CD8-positive, alpha-beta memory T cell (primary cell): ENCODE data around the gene MID1. TPM values are rescaled to one million over a fixed set of nuclear protein-coding genes. Genes with fewer than 3 reads are reported as not detected.

Source experiments
- CTCF ChIA-PET: fragments of 350-600 bp; sonication (Branson Sonifier 250); formaldehyde crosslinking; loops from one replicate; lab custom pipeline; 2021; ENCODE audit warnings: antibody characterized with exemption; lab: Charles Lee
- POLR2A ChIA-PET: fragments of 350-600 bp; sonication (Branson Sonifier 250); formaldehyde crosslinking; loops from one replicate; lab custom pipeline; 2021; ENCODE audit warnings: antibody characterized with exemption; lab: Charles Lee
- DNase-seq, 5 donors: peaks; one replicate each; pipeline versions ENCODE4 v3.0.0 to v3.0.0-alpha.2; 2020 to 2022; ENCODE audit warnings: mixed read lengths in 1 of 5
- H3K27ac ChIP-seq: one replicate; pipeline ENCODE4 v1.7.0; 2013; ENCODE audit warnings: low read depth, mild to moderate bottlenecking, low read length, moderate library complexity
- H3K27me3 ChIP-seq: 2 replicates; pipeline ENCODE4 v1.7.0; 2013; ENCODE audit warnings: low read length, mild to moderate bottlenecking; ENCODE audit not compliant: insufficient read depth, poor library complexity, severe bottlenecking
- H3K36me3 ChIP-seq: 2 replicates; pipeline ENCODE4 v1.7.0; 2013; ENCODE audit warnings: mild to moderate bottlenecking, low read length, moderate library complexity; ENCODE audit not compliant: insufficient read depth
- H3K4me1 ChIP-seq: 2 replicates; pipeline ENCODE4 v1.7.0; 2013; ENCODE audit warnings: mild to moderate bottlenecking, low read length, moderate library complexity; ENCODE audit not compliant: insufficient read depth
- H3K4me3 ChIP-seq: 2 replicates; pipeline ENCODE4 v1.7.0; 2013; ENCODE audit warnings: mild to moderate bottlenecking, low read length
- H3K9me3 ChIP-seq: 2 replicates; pipeline ENCODE4 v1.7.0; 2013; ENCODE audit warnings: mild to moderate bottlenecking, low read length
- H3K27ac Mint-ChIP-seq, 8 donors: one replicate each; pipeline ENCODE4 v1.8.0; 2020 to 2021; ENCODE audit warnings: mixed read lengths in 8 of 8, mild to moderate bottlenecking in 6 of 8, inconsistent platforms in 3 of 8, moderate library complexity in 3 of 8
- H3K27me3 Mint-ChIP-seq, 2 donors: one replicate each; pipeline ENCODE4 v1.8.0; 2020 to 2021; ENCODE audit warnings: mixed read lengths in 2 of 2, mild to moderate bottlenecking in 1 of 2, moderate library complexity in 1 of 2
- H3K36me3 Mint-ChIP-seq, 3 donors: one replicate each; pipeline ENCODE4 v1.8.0; 2020 to 2021; ENCODE audit warnings: mixed read lengths in 3 of 3, inconsistent platforms in 1 of 3, mild to moderate bottlenecking in 1 of 3
- H3K4me1 Mint-ChIP-seq, 3 donors: one replicate each; pipeline ENCODE4 v1.8.0; 2020 to 2021; ENCODE audit warnings: mixed read lengths in 3 of 3, inconsistent platforms in 1 of 3, mild to moderate bottlenecking in 1 of 3
- H3K4me3 Mint-ChIP-seq, 7 donors: one replicate each; pipeline ENCODE4 v1.8.0; 2020 to 2021; ENCODE audit warnings: mixed read lengths in 7 of 7, mild to moderate bottlenecking in 6 of 7, moderate library complexity in 4 of 7, inconsistent platforms in 2 of 7
- H3K9me3 Mint-ChIP-seq, 5 donors: one replicate each; pipeline ENCODE4 v1.8.0; 2020 to 2022; ENCODE audit warnings: mixed read lengths in 5 of 5, mild to moderate bottlenecking in 3 of 5, moderate library complexity in 2 of 5, inconsistent platforms in 1 of 5
- polyA plus RNA-seq: library from polyadenylated mRNA; unstranded; fragments of 300-500 nt; fragmentation: Illumina TruSeq; gene quantifications from one replicate; pipeline ENCODE4 v1.2.3, GENCODE V29; 2021
- total RNA-seq, 2 experiments: library from RNA; stranded (reverse); gene quantifications; one replicate each; pipeline ENCODE4 v1.2.3, GENCODE V29; 2021

The MID1 gene
- total and polyA plus RNA-seq, 3 experiments from 2014 or later = not detected

GRCh38 chrX:10649265-10649664 is 28.9 kb upstream of the MID1 start:
- Mint-ChIP-seq H3K9me3 (peaks cover 0 to 10% (median 0%) of the 10 kb centered on the region in 5 donors), H3K36me3 (no peaks in the 10 kb centered on the region), H3K27me3 (peaks cover 0 to 2% of the 10 kb centered on the region in 2 donors), H3K4me1 (no peaks in the 10 kb centered on the region), H3K4me3 (no peak overlapping the region), H3K27ac (no peak overlapping the region)
- Histone ChIP-seq H3K9me3 (no peaks in the 10 kb centered on the region), H3K4me3 (no peak overlapping the region), H3K36me3 (no peaks in the 10 kb centered on the region), H3K27ac (no peak overlapping the region), H3K27me3 (no peaks in the 10 kb centered on the region), H3K4me1 (no peaks in the 10 kb centered on the region)
- ChIA-PET POLR2A (no interaction called here), CTCF (no interaction called here)
- DNase-seq = no peak

- Histone ChIP-seq H3K36me3 (no peaks in the 10 kb centered on the region), H3K4me3 (no peak overlapping the region), H3K9me3 (no peaks in the 10 kb centered on the region), H3K27me3 (no peaks in the 10 kb centered on the region), H3K27ac (no peak overlapping the region), H3K4me1 (no peaks in the 10 kb centered on the region)
- H3K9me3 Mint-ChIP-seq = peaks cover 0 to 10% (median 0%) of the 10 kb centered on the region in 5 donors
- H3K4me3 Mint-ChIP-seq = no peak overlapping the region
- no peak for DNase-seq
- CTCF ChIA-PET = no interaction called here
- no peak overlapping the region for H3K27ac Mint-ChIP-seq
- no peaks in the 10 kb centered on the region for H3K36me3 Mint-ChIP-seq
- H3K4me1 Mint-ChIP-seq = no peaks in the 10 kb centered on the region
- H3K27me3 Mint-ChIP-seq = peaks cover 0 to 2% of the 10 kb centered on the region in 2 donors
- POLR2A ChIA-PET = no interaction called here
Measured at GRCh38 chrX:10648614-10649013, 28.2 kb upstream of the MID1 start.

DNA sequence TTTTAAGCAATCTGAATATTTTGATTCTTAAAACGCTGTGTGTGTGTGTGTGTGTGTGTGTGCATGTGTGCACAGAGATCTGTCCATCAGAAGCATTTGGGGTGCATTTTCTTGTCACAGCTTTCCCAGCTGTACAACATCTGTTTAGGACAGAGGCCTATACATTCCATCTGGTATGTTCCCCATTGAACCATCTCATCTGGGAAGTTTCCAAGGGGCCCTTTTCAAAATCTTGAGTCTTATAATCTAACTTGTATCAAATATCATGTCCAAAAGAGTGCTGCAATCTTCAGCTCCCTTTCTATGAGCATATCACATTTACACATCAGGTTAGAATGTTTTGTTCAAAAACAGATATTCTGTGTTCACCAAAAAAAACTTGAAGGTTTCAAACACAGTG is 16.5 kb upstream of the MID1 start:
- ChIA-PET CTCF (no interaction called here), POLR2A (no interaction called here)
- no peak for DNase-seq
- H3K27me3 Mint-ChIP-seq = peaks cover 0 to 4% of the 10 kb centered on the region in 2 donors
- Histone ChIP-seq H3K36me3 (no peaks in the 10 kb centered on the region), H3K4me3 (no peak overlapping the region), H3K27me3 (no peaks in the 10 kb centered on the region), H3K9me3 (no peaks in the 10 kb centered on the region), H3K27ac (no peak overlapping the region), H3K4me1 (no peaks in the 10 kb centered on the region)
- no peak overlapping the region for H3K27ac Mint-ChIP-seq
- peaks cover 0 to 13% (median 6%) of the 10 kb centered on the region in 5 donors for H3K9me3 Mint-ChIP-seq
- H3K36me3 Mint-ChIP-seq = no peaks in the 10 kb centered on the region
- H3K4me1 Mint-ChIP-seq = no peaks in the 10 kb centered on the region
- H3K4me3 Mint-ChIP-seq = no peak overlapping the region

- H3K27me3 ChIP-seq = no peaks in the 10 kb centered on the region
- H3K4me3 ChIP-seq = no peak overlapping the region
- no peak overlapping the region for H3K27ac ChIP-seq
- no peak for DNase-seq
- no peaks in the 10 kb centered on the region for H3K9me3 ChIP-seq
- Mint-ChIP-seq H3K9me3 (peaks cover 0 to 9% (median 4%) of the 10 kb centered on the region in 5 donors), H3K36me3 (no peaks in the 10 kb centered on the region), H3K4me1 (no peaks in the 10 kb centered on the region), H3K4me3 (no peak overlapping the region), H3K27ac (no peak overlapping the region), H3K27me3 (peaks cover 0 to 4% of the 10 kb centered on the region in 2 donors)
- ChIA-PET CTCF (no interaction called here), POLR2A (no interaction called here)
- H3K36me3 ChIP-seq = no peaks in the 10 kb centered on the region
- H3K4me1 ChIP-seq = no peaks in the 10 kb centered on the region
Measured at GRCh38 chrX:10636337-10636736, 16.0 kb upstream of the MID1 start.

- no peak for DNase-seq
- Mint-ChIP-seq H3K4me1 (no peaks in the 10 kb centered on the region), H3K36me3 (no peaks in the 10 kb centered on the region), H3K27me3 (peaks cover 0 to 4% of the 10 kb centered on the region in 2 donors), H3K9me3 (peaks cover 0 to 7% (median 3%) of the 10 kb centered on the region in 5 donors), H3K27ac (no peak overlapping the region), H3K4me3 (no peak overlapping the region)
- POLR2A ChIA-PET = no interaction called here
- Histone ChIP-seq H3K36me3 (no peaks in the 10 kb centered on the region), H3K27me3 (no peaks in the 10 kb centered on the region), H3K4me3 (no peak overlapping the region), H3K9me3 (no peaks in the 10 kb centered on the region), H3K4me1 (no peaks in the 10 kb centered on the region), H3K27ac (no peak overlapping the region)
- CTCF ChIA-PET = no interaction called here
Measured at GRCh38 chrX:10634392-10635161, 14.2 kb upstream of the MID1 start.

DNA sequence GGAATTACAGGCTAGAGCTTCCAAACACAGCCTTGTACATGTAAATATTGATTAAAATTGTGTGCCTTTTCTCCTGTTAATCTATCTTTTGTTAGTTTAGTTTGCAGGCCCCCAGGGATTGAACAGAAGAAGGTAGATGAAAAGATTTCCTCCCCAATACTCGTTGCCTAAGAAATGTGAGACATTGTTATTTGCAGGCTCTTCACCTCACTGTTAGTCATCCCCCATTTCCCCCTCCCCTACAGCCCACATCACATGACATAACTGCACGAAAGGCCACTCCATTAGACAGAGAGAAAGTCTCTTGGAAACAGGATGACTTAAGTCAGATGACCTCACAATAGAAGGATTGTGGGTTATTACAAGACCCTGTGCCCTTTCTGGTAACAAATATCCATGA is 13.3 kb upstream of the MID1 start:
- no peaks in the 10 kb centered on the region for H3K9me3 ChIP-seq
- Mint-ChIP-seq H3K27me3 (peaks cover 0 to 4% of the 10 kb centered on the region in 2 donors), H3K27ac (no peak overlapping the region), H3K9me3 (peaks cover 0 to 7% (median 3%) of the 10 kb centered on the region in 5 donors), H3K4me1 (no peaks in the 10 kb centered on the region), H3K36me3 (no peaks in the 10 kb centered on the region), H3K4me3 (no peak overlapping the region)
- H3K4me1 ChIP-seq = no peaks in the 10 kb centered on the region
- H3K36me3 ChIP-seq = no peaks in the 10 kb centered on the region
- ChIA-PET POLR2A (no interaction called here), CTCF (no interaction called here)
- no peaks in the 10 kb centered on the region for H3K27me3 ChIP-seq
- no peak overlapping the region for H3K27ac ChIP-seq
- DNase-seq = no peak
- H3K4me3 ChIP-seq = no peak overlapping the region

DNA sequence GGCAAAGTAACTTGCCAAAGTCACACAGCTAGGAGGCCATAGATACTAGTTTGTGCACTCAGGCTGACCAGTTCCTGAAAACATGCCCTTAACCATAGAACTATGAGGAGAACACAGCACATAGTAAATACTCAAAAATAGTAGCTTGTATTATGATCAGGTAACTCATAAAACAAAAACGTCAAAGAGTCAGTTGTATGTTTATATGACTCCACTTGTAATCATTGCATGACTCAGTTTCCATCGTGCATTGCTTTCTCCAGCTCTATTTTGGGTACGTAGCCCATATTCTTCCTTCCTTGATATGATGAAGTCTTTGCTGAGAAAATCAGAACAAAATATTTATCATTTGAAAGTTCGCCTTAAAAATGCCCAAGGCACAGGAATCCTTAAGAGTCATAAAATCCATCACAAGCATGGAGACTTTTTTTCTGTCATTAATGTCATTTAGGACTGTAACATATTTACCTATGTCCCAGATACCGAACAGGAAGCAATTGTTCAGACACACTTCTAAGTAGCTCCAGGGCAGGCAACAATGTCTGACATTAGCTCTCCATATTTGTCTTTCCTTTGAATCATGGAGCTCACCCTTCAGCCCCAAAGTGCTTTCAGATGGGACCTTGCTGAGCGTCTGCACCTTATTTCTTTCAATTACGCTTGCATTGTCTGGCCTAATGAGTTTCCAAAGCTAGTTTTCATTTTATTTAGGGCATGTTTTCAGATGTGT is 11.2 kb upstream of the MID1 start:
- Histone ChIP-seq H3K4me1 (no peaks in the 10 kb centered on the region), H3K27ac (no peak overlapping the region), H3K36me3 (no peaks in the 10 kb centered on the region), H3K9me3 (no peaks in the 10 kb centered on the region), H3K27me3 (no peaks in the 10 kb centered on the region), H3K4me3 (no peak overlapping the region)
- H3K4me3 Mint-ChIP-seq = no peak overlapping the region
- peaks cover 0 to 7% (median 3%) of the 10 kb centered on the region in 5 donors for H3K9me3 Mint-ChIP-seq
- no peak overlapping the region for H3K27ac Mint-ChIP-seq
- POLR2A ChIA-PET = no interaction called here
- no peaks in the 10 kb centered on the region for H3K4me1 Mint-ChIP-seq
- no peaks in the 10 kb centered on the region for H3K27me3 Mint-ChIP-seq
- CTCF ChIA-PET = no interaction called here
- DNase-seq = no peak
- no peaks in the 10 kb centered on the region for H3K36me3 Mint-ChIP-seq

DNA sequence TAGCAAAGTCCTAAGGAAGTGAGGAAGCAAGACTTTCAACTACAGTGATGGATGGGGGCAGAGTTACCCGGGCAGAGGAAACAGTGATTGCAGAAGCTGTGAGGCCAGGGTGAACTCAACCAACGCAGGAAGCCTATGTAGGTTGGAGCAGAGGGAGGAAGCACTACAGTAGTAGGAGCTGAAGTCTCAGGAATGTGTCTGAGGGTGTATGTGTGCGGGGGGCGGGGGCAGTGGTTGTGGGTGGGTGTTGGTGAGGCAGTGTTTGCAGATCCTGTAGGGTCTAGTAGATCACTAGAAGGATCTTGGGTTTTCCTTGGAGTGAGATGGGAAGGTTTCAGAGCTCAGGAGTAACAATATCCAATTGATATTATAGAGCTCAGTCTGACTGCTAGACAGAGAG is 9.9 kb upstream of the MID1 start:
- peaks cover 0 to 6% (median 3%) of the 10 kb centered on the region in 5 donors for H3K9me3 Mint-ChIP-seq
- H3K27me3 ChIP-seq = no peaks in the 10 kb centered on the region
- no peaks in the 10 kb centered on the region for H3K9me3 ChIP-seq
- H3K4me1 Mint-ChIP-seq = no peaks in the 10 kb centered on the region
- H3K27ac ChIP-seq = no peak overlapping the region
- H3K27me3 Mint-ChIP-seq = no peaks in the 10 kb centered on the region
- DNase-seq = no peak
- no peak overlapping the region for H3K4me3 ChIP-seq
- no peaks in the 10 kb centered on the region for H3K4me1 ChIP-seq
- no peaks in the 10 kb centered on the region for H3K36me3 Mint-ChIP-seq
- H3K4me3 Mint-ChIP-seq = no peak overlapping the region
- ChIA-PET POLR2A (no interaction called here), CTCF (no interaction called here)
- no peaks in the 10 kb centered on the region for H3K36me3 ChIP-seq
- no peak overlapping the region for H3K27ac Mint-ChIP-seq
